NCI-H2227 treated with DMSO at 0.1 percent for 48 hours (cell line): ENCODE results near the gene CTSD.
A peak's percentile ranks its signal among the peaks of the same experiment; 100 is the strongest.

Experiments
- DNase-seq: peaks from one replicate; lab custom pipeline; 2025; lab: John Stamatoyannopoulos, UW

Gene CTSD

GRCh38 chr11:1782831-1783724 is 19.4 kb upstream of the CTSD start:
- DNase-seq, result no peak

GRCh38 chr11:1782031-1782590 is 18.4 kb upstream of the CTSD start:
- no peak for DNase-seq

- no peak for DNase-seq
Observed at GRCh38 chr11:1781593-1781975, 17.9 kb upstream of the CTSD start.

- no peak for DNase-seq
Observed at GRCh38 chr11:1780700-1781592, 17.2 kb upstream of the CTSD start.

GRCh38 chr11:1779806-1780699 is 16.3 kb upstream of the CTSD start:
- no peak for DNase-seq

- no peak for DNase-seq
Observed at GRCh38 chr11:1779034-1779805, 15.5 kb upstream of the CTSD start.

- no peak for DNase-seq
Observed at GRCh38 chr11:1778141-1778911, 14.6 kb upstream of the CTSD start.

- no peak for DNase-seq
Observed at GRCh38 chr11:1777737-1778136, 14.0 kb upstream of the CTSD start.

- no peak for DNase-seq
Observed at GRCh38 chr11:1776944-1777715, 13.4 kb upstream of the CTSD start.

- DNase-seq, result no peak
Observed at GRCh38 chr11:1776331-1776851, 12.7 kb upstream of the CTSD start.

GRCh38 chr11:1774886-1775285 is 11.2 kb upstream of the CTSD start:
- DNase-seq, result no peak

- no peak for DNase-seq
Observed at GRCh38 chr11:1773994-1774550, 10.3 kb upstream of the CTSD start.

- no peak for DNase-seq
Observed at GRCh38 chr11:1773131-1773993, 9.6 kb upstream of the CTSD start.

- peak; percentile 61 for DNase-seq
Observed at GRCh38 chr11:1772270-1773130, 8.8 kb upstream of the CTSD start.

- no peak for DNase-seq
Observed at GRCh38 chr11:1771700-1772099, 8.0 kb upstream of the CTSD start.

GRCh38 chr11:1771273-1771672 is 7.5 kb upstream of the CTSD start:
- DNase-seq, result no peak

- DNase-seq, result no peak
Observed at GRCh38 chr11:1770528-1770927, 6.8 kb upstream of the CTSD start.
